SK-N-SH (cell line): ENCODE measurements around the gene ARAP1.

Experiments used
- CTCF ChIP-seq: fragments of 200-600 bp; sonication (generic); IDR thresholded peaks from 2 replicates; pipeline ENCODE4 v1.6.1; 2017; ENCODE audit warnings: antibody characterized with exemption, mild to moderate bottlenecking, moderate library complexity
- EP300 ChIP-seq, 2 experiments: IDR thresholded peaks; 2 replicates each; pipeline versions ENCODE4 v1.4.0 to v1.6.1; 2012; ENCODE audit warnings: borderline replicate concordance in 1 of 2, low read depth in 1 of 2, low read length in 1 of 2
- EZH2phosphoT487 ChIP-seq: fragments of 200-600 bp; sonication (generic); IDR thresholded peaks from 2 replicates; pipeline ENCODE4 v1.6.1; 2017; ENCODE audit warnings: low read depth, mixed run types, mild to moderate bottlenecking, antibody characterized with exemption, moderate library complexity, borderline replicate concordance
- FOSL2 ChIP-seq: IDR thresholded peaks from 2 replicates; pipeline ENCODE4 v1.4.0; 2012; ENCODE audit warnings: low read depth, mild to moderate bottlenecking, moderate library complexity, borderline replicate concordance
- FOXJ3 ChIP-seq: sonication (generic); formaldehyde crosslinking; IDR thresholded peaks from 2 replicates; pipeline ENCODE4 v1.5.1; 2020; ENCODE audit warnings: mild to moderate bottlenecking, missing genetic modification reagents
- FOXM1 ChIP-seq: IDR thresholded peaks from 2 replicates; pipeline ENCODE4 v1.4.0; 2012; ENCODE audit warnings: low read depth, mild to moderate bottlenecking
- MXI1 ChIP-seq: IDR thresholded peaks from 2 replicates; pipeline ENCODE4 v1.6.1; 2012; ENCODE audit warnings: mild to moderate bottlenecking, low read depth, low read length, improper control_type of control experiment
- NFIC ChIP-seq: IDR thresholded peaks from 2 replicates; pipeline ENCODE4 v1.4.0; 2012; ENCODE audit warnings: borderline replicate concordance
- POLR2AphosphoS5 ChIP-seq: IDR thresholded peaks from 2 replicates; pipeline ENCODE4 v1.6.1; 2012; ENCODE audit warnings: low read depth, low read length
- RAD21 ChIP-seq: IDR thresholded peaks from 2 replicates; pipeline ENCODE4 v1.6.1; 2012; ENCODE audit warnings: mild to moderate bottlenecking, low read length
- REST ChIP-seq: IDR thresholded peaks from 2 replicates; pipeline ENCODE4 v1.6.1; 2012; ENCODE audit warnings: mild to moderate bottlenecking, low read depth, low read length, moderate library complexity
- USF1 ChIP-seq: IDR thresholded peaks from 2 replicates; pipeline ENCODE4 v1.4.0; 2012; ENCODE audit warnings: low read depth, borderline replicate concordance
- USF2 ChIP-seq: fragments of 150-350 bp; IDR thresholded peaks from 2 replicates; pipeline ENCODE4 v1.6.1; 2017; ENCODE audit warnings: antibody characterized with exemption, low read length, low read depth, borderline replicate concordance

- TF ChIP-seq USF2 (no peak), FOXJ3 (CRISPR knock-in tag) (no peak), USF1 (no peak), POLR2AphosphoS5 (no peak), CTCF (no peak), RAD21 (no peak), EZH2phosphoT487 (no peak), EP300 (IDR thresholded peaks at IDR 0.05; ENCODE audit: borderline replicate concordance in 1 of 2, low read depth in 1 of 2, low read length in 1 of 2) (no peak), FOXM1 (no peak), REST (no peak), NFIC (no peak), MXI1 (no peak), FOSL2 (no peak)
These were observed 34.1 kb downstream of the ARAP1 start for GRCh38 chr11:72718101-72718501.
